VCaP (cell line): ENCODE measurements around the gene TRMT61A.

ENCODE experiments used
- H3K27ac ChIP-seq: fragments of 450-650 bp; 2 replicates; pipeline ENCODE4 v1.5.1; 2017
- TF ChIP-seq, protein P1 (sequence below): fragments of 450-650 bp; conservative IDR thresholded peaks from 2 replicates; pipeline ENCODE4 v1.5.1; 2017; ENCODE audit warnings: mild to moderate bottlenecking, moderate library complexity

TRMT61A gene

DNA sequence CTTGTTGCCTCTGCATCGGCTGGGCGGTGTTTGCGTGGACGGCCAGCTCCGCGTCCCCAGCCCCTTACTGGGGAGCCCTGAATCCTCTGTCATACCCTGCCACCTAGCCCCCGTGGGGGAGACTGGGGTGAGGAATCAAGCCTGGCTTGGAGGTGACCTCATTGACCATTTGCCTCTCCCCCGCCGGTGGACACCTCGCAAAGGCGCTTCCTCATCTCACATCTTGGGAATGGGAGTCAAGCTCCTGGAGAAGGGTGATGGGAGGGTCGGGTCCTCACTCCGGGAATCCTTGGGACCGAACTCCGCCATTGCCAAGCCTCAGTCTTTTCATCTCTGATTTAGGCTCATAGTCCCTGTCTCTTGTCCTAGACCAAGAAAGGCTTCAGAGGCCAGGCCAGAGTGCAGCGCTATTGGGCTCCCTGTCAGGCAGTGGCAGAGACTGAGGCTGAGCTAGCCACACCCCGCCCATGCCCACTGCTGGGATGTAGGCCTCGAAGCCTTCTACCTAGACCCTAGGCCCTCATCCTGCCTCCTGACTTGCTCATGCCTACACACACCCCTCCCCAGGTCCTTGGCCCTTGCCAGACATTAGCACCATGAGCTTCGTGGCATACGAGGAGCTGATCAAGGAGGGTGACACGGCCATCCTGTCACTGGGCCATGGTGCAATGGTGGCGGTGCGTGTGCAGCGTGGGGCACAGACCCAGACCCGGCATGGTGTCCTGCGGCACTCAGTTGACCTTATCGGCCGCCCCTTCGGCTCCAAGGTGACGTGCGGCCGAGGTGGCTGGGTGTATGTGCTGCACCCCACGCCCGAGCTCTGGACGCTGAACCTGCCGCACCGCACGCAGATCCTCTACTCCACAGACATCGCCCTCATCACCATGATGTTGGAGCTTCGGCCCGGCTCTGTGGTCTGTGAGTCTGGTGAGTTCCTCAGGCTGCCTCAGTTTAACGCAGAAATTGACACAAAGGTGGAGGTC, 678 bp downstream of the TRMT61A start:
- peak overlapping the region; percentile 98 for H3K27ac ChIP-seq
- TF ChIP-seq, protein P1, sequence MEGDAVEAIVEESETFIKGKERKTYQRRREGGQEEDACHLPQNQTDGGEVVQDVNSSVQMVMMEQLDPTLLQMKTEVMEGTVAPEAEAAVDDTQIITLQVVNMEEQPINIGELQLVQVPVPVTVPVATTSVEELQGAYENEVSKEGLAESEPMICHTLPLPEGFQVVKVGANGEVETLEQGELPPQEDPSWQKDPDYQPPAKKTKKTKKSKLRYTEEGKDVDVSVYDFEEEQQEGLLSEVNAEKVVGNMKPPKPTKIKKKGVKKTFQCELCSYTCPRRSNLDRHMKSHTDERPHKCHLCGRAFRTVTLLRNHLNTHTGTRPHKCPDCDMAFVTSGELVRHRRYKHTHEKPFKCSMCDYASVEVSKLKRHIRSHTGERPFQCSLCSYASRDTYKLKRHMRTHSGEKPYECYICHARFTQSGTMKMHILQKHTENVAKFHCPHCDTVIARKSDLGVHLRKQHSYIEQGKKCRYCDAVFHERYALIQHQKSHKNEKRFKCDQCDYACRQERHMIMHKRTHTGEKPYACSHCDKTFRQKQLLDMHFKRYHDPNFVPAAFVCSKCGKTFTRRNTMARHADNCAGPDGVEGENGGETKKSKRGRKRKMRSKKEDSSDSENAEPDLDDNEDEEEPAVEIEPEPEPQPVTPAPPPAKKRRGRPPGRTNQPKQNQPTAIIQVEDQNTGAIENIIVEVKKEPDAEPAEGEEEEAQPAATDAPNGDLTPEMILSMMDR = no peak

DNA sequence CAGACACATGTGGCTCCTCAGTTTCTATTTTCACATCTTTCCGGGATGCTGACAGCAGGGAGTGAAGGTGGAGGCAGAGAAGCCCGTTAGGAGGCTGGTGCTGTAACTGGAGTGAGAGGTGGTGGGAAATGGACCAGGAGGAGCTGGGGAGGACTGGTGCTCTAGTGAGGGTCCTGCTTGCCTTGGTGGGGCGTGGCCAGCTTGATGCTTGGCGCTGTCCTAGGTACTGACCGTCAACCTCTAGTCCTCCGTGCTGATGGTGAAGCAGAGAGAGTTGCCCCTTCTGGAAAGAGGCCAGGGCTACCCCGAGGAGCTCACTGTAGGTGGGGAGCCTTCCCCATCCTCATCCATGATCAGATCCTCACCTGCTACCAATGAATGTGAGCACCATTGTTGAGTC, 1.4 kb downstream of the TRMT61A start:
- peak overlapping the region; percentile 98; the same call in 1 of the 2 replicates for H3K27ac ChIP-seq
- TF ChIP-seq, protein P1 = no peak

DNA sequence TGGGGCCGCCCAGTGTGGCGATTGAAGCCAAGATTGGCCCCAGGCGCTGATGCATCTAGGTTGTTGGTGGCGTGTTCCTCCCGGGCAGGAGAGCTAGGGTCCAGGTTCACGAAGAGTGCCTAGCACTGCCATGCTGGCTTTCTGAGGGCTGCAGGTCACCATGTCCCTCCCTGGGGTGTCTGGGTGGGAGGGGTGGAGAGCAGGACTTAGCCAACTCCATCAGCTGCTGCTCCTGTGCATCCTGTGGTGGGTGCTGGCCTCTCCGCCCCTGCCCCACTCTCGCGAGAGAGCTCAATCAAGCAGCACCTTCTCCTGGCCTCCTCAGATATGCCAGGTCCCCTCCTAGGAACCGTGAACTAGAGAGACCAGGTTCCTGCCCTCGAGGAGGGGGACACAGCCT, 1.8 kb downstream of the TRMT61A start:
- TF ChIP-seq, protein P1 = no peak
- no peak overlapping the region for H3K27ac ChIP-seq

DNA sequence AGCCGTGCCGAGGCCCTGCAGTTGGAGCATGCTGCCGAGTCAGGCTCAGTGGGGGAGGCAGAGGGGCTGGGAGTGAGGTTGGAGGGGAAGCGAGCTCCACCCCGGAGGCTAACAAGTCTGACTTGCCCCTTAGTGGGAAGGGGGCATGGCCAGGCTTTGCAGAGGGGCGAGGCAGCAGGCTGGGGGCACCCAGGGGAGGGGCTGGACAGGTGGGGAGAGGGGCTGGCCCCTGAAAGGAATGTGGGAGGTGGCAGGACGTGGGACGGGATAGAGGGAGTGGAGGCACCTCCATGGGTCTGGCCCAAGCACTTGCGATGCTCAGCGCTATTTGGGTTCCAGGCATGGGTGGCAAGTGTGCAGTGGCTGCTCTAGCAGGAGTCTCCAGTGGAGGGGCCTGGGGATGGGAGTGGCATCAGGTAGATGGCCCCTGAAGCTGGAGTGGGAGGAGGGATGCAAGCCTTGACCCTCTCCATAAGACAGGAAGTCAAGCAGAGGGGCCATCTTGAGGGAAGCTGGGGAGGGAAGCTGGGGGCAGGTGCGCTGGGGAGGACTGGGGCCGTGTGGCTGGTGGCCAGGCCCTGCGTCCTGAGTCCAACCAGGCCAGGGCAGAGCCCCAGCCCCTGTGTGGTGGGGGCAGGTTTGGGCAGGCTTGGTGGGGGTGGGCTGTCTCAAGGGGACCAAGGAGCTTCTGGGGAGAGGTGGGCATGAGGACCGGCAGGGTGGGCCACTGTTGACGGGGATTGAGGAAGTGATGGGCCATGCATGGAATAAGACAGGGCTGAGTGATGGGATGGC, 2.6 kb downstream of the TRMT61A start:
- no peak overlapping the region for H3K27ac ChIP-seq
- TF ChIP-seq, protein P1 = no peak

DNA sequence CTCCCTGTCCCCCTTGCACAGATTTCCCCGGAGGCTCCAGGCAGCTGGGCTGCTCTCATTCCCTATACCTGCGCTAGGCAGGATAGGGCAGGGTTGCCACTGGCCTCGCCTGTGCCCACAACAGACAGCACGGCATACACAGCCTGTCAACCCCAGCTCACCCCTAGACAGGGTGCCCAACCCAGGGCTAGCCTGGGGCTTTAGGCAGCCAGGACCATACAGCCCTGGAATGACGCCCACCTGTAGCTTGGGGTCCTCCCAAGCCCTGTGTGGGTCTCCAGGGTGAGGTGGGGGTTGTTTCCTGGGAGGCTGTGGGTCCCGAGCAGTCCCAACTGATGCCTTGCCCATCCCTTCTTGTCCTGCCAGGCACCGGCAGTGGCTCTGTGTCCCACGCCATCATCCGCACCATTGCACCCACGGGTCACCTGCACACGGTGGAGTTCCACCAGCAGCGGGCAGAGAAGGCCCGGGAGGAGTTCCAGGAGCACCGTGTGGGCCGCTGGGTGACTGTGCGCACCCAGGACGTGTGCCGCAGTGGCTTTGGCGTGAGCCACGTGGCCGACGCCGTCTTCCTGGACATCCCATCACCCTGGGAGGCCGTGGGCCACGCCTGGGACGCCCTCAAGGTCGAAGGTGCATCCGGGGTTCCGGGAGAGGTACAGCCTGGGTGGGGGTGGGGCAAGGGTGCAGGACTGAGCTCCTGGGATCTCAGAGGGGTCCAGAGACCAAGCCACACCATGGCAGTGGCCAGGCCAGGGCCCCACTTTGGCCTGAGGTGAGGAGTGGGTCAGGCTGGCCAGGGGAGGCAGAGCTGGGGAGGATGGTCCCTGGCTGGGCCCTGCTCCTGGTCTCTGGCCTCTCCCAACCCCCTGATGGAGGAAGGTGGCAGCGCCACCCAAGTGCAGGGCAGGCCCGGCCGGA, 3.5 kb downstream of the TRMT61A start:
- TF ChIP-seq, protein P1 = no peak
- H3K27ac ChIP-seq = no peak overlapping the region

DNA sequence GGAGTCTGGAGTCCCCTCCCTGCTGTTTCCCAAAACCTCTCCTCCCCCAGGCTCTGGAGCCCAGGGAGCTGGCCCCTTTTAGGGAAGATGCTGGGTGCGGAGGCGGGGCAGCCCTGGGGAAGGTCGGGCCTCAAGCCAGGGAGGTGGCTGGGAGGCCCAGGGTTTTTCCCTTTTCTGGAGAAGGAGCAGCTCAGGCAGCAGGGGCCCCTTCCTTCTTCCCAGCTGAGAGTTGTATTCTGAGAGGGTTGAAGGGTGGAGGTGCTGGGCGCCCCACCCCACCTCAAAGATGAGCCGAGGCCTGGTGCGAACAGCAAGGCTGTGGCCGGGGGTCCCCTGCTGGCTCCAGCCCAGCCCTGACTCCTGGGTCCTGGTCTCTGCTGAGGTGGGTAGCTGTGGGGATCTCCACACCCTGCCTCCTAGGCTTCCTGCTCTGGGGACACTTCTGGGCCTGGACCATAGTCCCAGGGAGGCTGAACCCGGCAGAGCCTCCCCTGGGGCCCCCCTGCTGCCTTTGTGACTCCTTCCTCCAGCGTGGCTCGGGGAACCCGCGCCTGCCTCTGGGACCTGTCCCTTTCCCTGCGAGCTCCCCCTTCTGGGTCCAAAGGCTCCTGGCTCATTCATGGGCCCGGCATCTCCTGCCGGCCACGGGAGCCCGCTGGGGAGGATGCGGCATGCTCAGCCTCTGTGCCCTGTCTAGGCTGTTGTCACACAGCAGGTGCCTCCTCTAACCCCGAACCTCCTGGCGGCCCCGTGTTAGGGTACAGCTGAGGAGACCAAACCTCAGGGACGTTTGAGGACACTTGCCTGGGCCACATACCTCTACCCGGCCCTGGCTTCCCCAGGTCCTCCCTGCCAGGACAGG, 4.4 kb downstream of the TRMT61A start:
- no peak overlapping the region for H3K27ac ChIP-seq
- TF ChIP-seq, protein P1 = no peak
